T-helper 2 cell treated with Interferon-gamma antibody and Interleukin-4, amounts not matched to agents 5 μg/mL and 100 μg/mL, for 36 hours (primary cell): ENCODE data around the gene CD3E.

Source experiments
- DNase-seq: peaks from one replicate; pipeline ENCODE4 v3.0.0; 2021; ENCODE audit warnings: low spot score
- H3K27ac Mint-ChIP-seq: one replicate; pipeline ENCODE4 v1.8.0; 2021; ENCODE audit warnings: mild to moderate bottlenecking, mixed read lengths
- H3K27me3 Mint-ChIP-seq: one replicate; pipeline ENCODE4 v1.8.0; 2021; ENCODE audit warnings: low read depth, mixed read lengths
- H3K36me3 Mint-ChIP-seq: one replicate; pipeline ENCODE4 v1.8.0; 2021; ENCODE audit warnings: low read depth, mixed read lengths
- H3K4me1 Mint-ChIP-seq: one replicate; pipeline ENCODE4 v1.8.0; 2021; ENCODE audit warnings: low read depth, mixed read lengths
- H3K4me3 Mint-ChIP-seq: one replicate; pipeline ENCODE4 v1.8.0; 2022; ENCODE audit warnings: mild to moderate bottlenecking, moderate library complexity, mixed read lengths
- H3K9me3 Mint-ChIP-seq: one replicate; pipeline ENCODE4 v1.8.0; 2021; ENCODE audit warnings: mixed read lengths

The CD3E gene

GRCh38 chr11:118304568-118305248 is at the start of gene CD3E:
CD3E (plus strand) TSS chr11:118304730; CDS start chr11:118304953, 223 bp downstream.
- Mint-ChIP-seq H3K27ac (peak within 1 kb of the TSS; percentile 99), H3K4me3 (peak within 1 kb of the TSS; percentile 99), H3K4me1 (peaks cover 42% of the 10 kb centered on the region), H3K9me3 (no peaks in the 10 kb centered on the region), H3K27me3 (no peaks in the 10 kb centered on the region), H3K36me3 (peaks cover 42% of the 10 kb centered on the region)
- DNase-seq: peak; percentile 68

- H3K36me3 Mint-ChIP-seq: peaks cover 18% of the 10 kb centered on the region
- H3K27ac Mint-ChIP-seq: no peak overlapping the region
- peaks cover 36% of the 10 kb centered on the region for H3K4me1 Mint-ChIP-seq
- no peak for DNase-seq
- H3K9me3 Mint-ChIP-seq: peaks cover 4% of the 10 kb centered on the region
- H3K27me3 Mint-ChIP-seq: no peaks in the 10 kb centered on the region
- H3K4me3 Mint-ChIP-seq: no peak overlapping the region
These were observed 46.1 kb upstream of the CD3E start for GRCh38 chr11:118258410-118258809.

- no peak overlapping the region for H3K27ac Mint-ChIP-seq
- H3K4me3 Mint-ChIP-seq: no peak overlapping the region
- H3K27me3 Mint-ChIP-seq: peaks cover under 1% of the 10 kb centered on the region
- H3K4me1 Mint-ChIP-seq: peaks cover 43% of the 10 kb centered on the region
- peaks cover 4% of the 10 kb centered on the region for H3K9me3 Mint-ChIP-seq
- no peak for DNase-seq
- peaks cover 18% of the 10 kb centered on the region for H3K36me3 Mint-ChIP-seq
These were observed 45.4 kb upstream of the CD3E start for GRCh38 chr11:118259138-118259537.

- Mint-ChIP-seq H3K4me1 (peaks cover 44% of the 10 kb centered on the region), H3K4me3 (no peak overlapping the region), H3K27ac (no peak overlapping the region), H3K9me3 (peaks cover 4% of the 10 kb centered on the region), H3K27me3 (peaks cover 7% of the 10 kb centered on the region), H3K36me3 (peaks cover 18% of the 10 kb centered on the region)
- DNase-seq: no peak
These were observed 44.2 kb upstream of the CD3E start for GRCh38 chr11:118260353-118260752.

GRCh38 chr11:118263112-118263511 is 41.4 kb upstream of the CD3E start:
- no peak for DNase-seq
- H3K4me1 Mint-ChIP-seq: peaks cover 46% of the 10 kb centered on the region
- H3K27me3 Mint-ChIP-seq: peaks cover 9% of the 10 kb centered on the region
- peak overlapping the region; percentile 92 for H3K4me3 Mint-ChIP-seq
- H3K36me3 Mint-ChIP-seq: peaks cover 16% of the 10 kb centered on the region
- peaks cover 4% of the 10 kb centered on the region for H3K9me3 Mint-ChIP-seq
- no peak overlapping the region for H3K27ac Mint-ChIP-seq

GRCh38 chr11:118263695-118264568 is 40.6 kb upstream of the CD3E start, which contains the start of gene MPZL2:
MPZL2 (minus strand) TSS chr11:118264297; CDS start chr11:118264153, 144 bp downstream.
- H3K36me3 Mint-ChIP-seq: peaks cover 12% of the 10 kb centered on the region
- peaks cover 9% of the 10 kb centered on the region for H3K27me3 Mint-ChIP-seq
- peaks cover 4% of the 10 kb centered on the region for H3K9me3 Mint-ChIP-seq
- peaks cover 44% of the 10 kb centered on the region for H3K4me1 Mint-ChIP-seq
- no peak for DNase-seq
- H3K4me3 Mint-ChIP-seq: peak within 1 kb of the TSS; percentile 92
- H3K27ac Mint-ChIP-seq: peak within 1 kb of the TSS; percentile 77

- DNase-seq: no peak
- no peaks in the 10 kb centered on the region for H3K9me3 Mint-ChIP-seq
- peaks cover 9% of the 10 kb centered on the region for H3K36me3 Mint-ChIP-seq
- H3K27me3 Mint-ChIP-seq: peaks cover 9% of the 10 kb centered on the region
- H3K27ac Mint-ChIP-seq: no peak overlapping the region
- H3K4me1 Mint-ChIP-seq: peaks cover 43% of the 10 kb centered on the region
- H3K4me3 Mint-ChIP-seq: peak overlapping the region; percentile 92
These were observed 39.7 kb upstream of the CD3E start for GRCh38 chr11:118264569-118265465.

GRCh38 chr11:118265954-118266353 is 38.6 kb upstream of the CD3E start:
- Mint-ChIP-seq H3K4me1 (peaks cover 38% of the 10 kb centered on the region), H3K27me3 (peaks cover 9% of the 10 kb centered on the region), H3K4me3 (no peak overlapping the region), H3K27ac (no peak overlapping the region), H3K9me3 (no peaks in the 10 kb centered on the region), H3K36me3 (peaks cover 7% of the 10 kb centered on the region)
- no peak for DNase-seq

- Mint-ChIP-seq H3K27ac (no peak overlapping the region), H3K4me3 (no peak overlapping the region), H3K36me3 (no peaks in the 10 kb centered on the region), H3K27me3 (peaks cover 9% of the 10 kb centered on the region), H3K4me1 (peaks cover 27% of the 10 kb centered on the region), H3K9me3 (no peaks in the 10 kb centered on the region)
- DNase-seq: no peak
These were observed 37.0 kb upstream of the CD3E start for GRCh38 chr11:118267486-118267885.

GRCh38 chr11:118272001-118272400 is 32.5 kb upstream of the CD3E start:
- H3K4me3 Mint-ChIP-seq: no peak overlapping the region
- no peak for DNase-seq
- no peaks in the 10 kb centered on the region for H3K36me3 Mint-ChIP-seq
- no peaks in the 10 kb centered on the region for H3K27me3 Mint-ChIP-seq
- peaks cover 25% of the 10 kb centered on the region for H3K4me1 Mint-ChIP-seq
- no peak overlapping the region for H3K27ac Mint-ChIP-seq
- no peaks in the 10 kb centered on the region for H3K9me3 Mint-ChIP-seq

- Mint-ChIP-seq H3K36me3 (no peaks in the 10 kb centered on the region), H3K27ac (no peak overlapping the region), H3K4me1 (peaks cover 31% of the 10 kb centered on the region), H3K4me3 (no peak overlapping the region), H3K9me3 (no peaks in the 10 kb centered on the region), H3K27me3 (no peaks in the 10 kb centered on the region)
- no peak for DNase-seq
These were observed 30.3 kb upstream of the CD3E start for GRCh38 chr11:118274186-118274585.

- H3K4me1 Mint-ChIP-seq: peaks cover 33% of the 10 kb centered on the region
- no peaks in the 10 kb centered on the region for H3K9me3 Mint-ChIP-seq
- H3K4me3 Mint-ChIP-seq: no peak overlapping the region
- no peak overlapping the region for H3K27ac Mint-ChIP-seq
- no peaks in the 10 kb centered on the region for H3K36me3 Mint-ChIP-seq
- no peaks in the 10 kb centered on the region for H3K27me3 Mint-ChIP-seq
- DNase-seq: no peak
These were observed 29.4 kb upstream of the CD3E start for GRCh38 chr11:118275176-118275575.

- H3K27me3 Mint-ChIP-seq: no peaks in the 10 kb centered on the region
- no peak overlapping the region for H3K4me3 Mint-ChIP-seq
- H3K9me3 Mint-ChIP-seq: no peaks in the 10 kb centered on the region
- no peaks in the 10 kb centered on the region for H3K36me3 Mint-ChIP-seq
- H3K4me1 Mint-ChIP-seq: peaks cover 40% of the 10 kb centered on the region
- peak overlapping the region; percentile 52 for H3K27ac Mint-ChIP-seq
- DNase-seq: no peak
These were observed 28.1 kb upstream of the CD3E start for GRCh38 chr11:118276422-118276821.
